Smooth muscle cell (in vitro differentiated cells): ENCODE results near the gene NRN1L. TPM values are rescaled to one million over a fixed set of nuclear protein-coding genes. Genes with fewer than 3 reads are reported as not detected.
A peak's percentile ranks its signal among the peaks of the same experiment; 100 is the strongest.

Experiments used
- DNase-seq: peaks from one replicate; lab custom pipeline; 2025; ENCODE audit not compliant: unreplicated experiment; lab: John Stamatoyannopoulos, UW
- H2AFZ ChIP-seq: fragments of 200-600 bp; sonication (generic); 2 replicates; pipeline ENCODE4 v1.6.0; 2016; ENCODE audit warnings: antibody characterized with exemption, low read depth, mild to moderate bottlenecking
- H3F3A ChIP-seq: fragments of 200-600 bp; sonication (generic); 2 replicates; pipeline ENCODE4 v1.6.0; 2017; ENCODE audit warnings: antibody characterized with exemption, low read depth
- H3K27ac ChIP-seq: fragments of 200-600 bp; sonication (generic); 2 replicates; pipeline ENCODE4 v1.5.1; 2016; ENCODE audit warnings: low read depth, mild to moderate bottlenecking
- H3K27me3 ChIP-seq: fragments of 200-600 bp; sonication (generic); 2 replicates; pipeline ENCODE4 v1.6.1; 2016; ENCODE audit warnings: low read depth, mild to moderate bottlenecking
- H3K36me3 ChIP-seq: fragments of 200-600 bp; sonication (generic); 2 replicates; pipeline ENCODE4 v1.5.1; 2016; ENCODE audit warnings: low read depth
- H3K4me1 ChIP-seq: fragments of 200-600 bp; sonication (generic); 2 replicates; pipeline ENCODE4 v1.5.1; 2016; ENCODE audit warnings: low read depth
- H3K4me2 ChIP-seq: fragments of 200-600 bp; sonication (generic); 2 replicates; pipeline ENCODE4 v1.6.0; 2016; ENCODE audit warnings: mild to moderate bottlenecking
- H3K4me3 ChIP-seq: fragments of 200-600 bp; sonication (generic); 2 replicates; pipeline ENCODE4 v1.5.1; 2016; ENCODE audit warnings: mild to moderate bottlenecking
- H3K79me2 ChIP-seq: fragments of 200-600 bp; sonication (generic); 2 replicates; pipeline ENCODE4 v1.6.0; 2016; ENCODE audit warnings: low read depth, mild to moderate bottlenecking
- H3K9ac ChIP-seq: fragments of 200-600 bp; sonication (generic); 2 replicates; pipeline ENCODE4 v1.6.0; 2016; ENCODE audit warnings: low read depth
- H3K9me3 ChIP-seq: fragments of 200-600 bp; sonication (generic); replicated peaks from 2 replicates; pipeline ENCODE4 v1.5.1; 2016; ENCODE audit warnings: low read depth
- H4K20me1 ChIP-seq: fragments of 200-600 bp; sonication (generic); 2 replicates; pipeline ENCODE4 v1.6.0; 2016; ENCODE audit warnings: low read depth
- CTCF ChIP-seq: fragments of 200-600 bp; sonication (generic); IDR thresholded peaks from 2 replicates; pipeline ENCODE4 v1.5.1; 2017; ENCODE audit warnings: borderline replicate concordance, mild to moderate bottlenecking, antibody characterized with exemption; ENCODE audit not compliant: insufficient read depth, poor library complexity, severe bottlenecking
- WGBS: methylation state at CpG from one replicate; pipeline ENCODE4 v1.1.7; 2016; ENCODE audit warnings: low lambda C conversion rate; 5-methylcytosine and 5-hydroxymethylcytosine counted together
- polyA plus RNA-seq: library from polyadenylated mRNA; unstranded; fragments of >200 nt; fragmentation: Nextera tagmentation; extraction: Ambion mirVana; gene quantifications from 2 replicates; pipeline ENCODE4 v1.2.1, GENCODE V29; 2016
- total RNA-seq: library from RNA; depleted of rRNA; stranded (reverse); fragments of >200 nt; gene quantifications from 2 replicates; pipeline ENCODE4 v1.2.3, GENCODE V29; 2014

Gene NRN1L
- total and polyA plus RNA-seq, 2 experiments from 2014 or later = 0.57 TPM; not detected in 1

- Histone ChIP-seq H3K79me2 (peaks cover 38% of the 10 kb centered on the region), H3K9me3 (no peaks in the 10 kb centered on the region), H3K4me2 (peak within 1 kb of the TSS; percentile 100), H3K4me3 (peak within 1 kb of the TSS; percentile 87), H3K27ac (peak within 1 kb of the TSS; percentile 63), H3K27me3 (no peaks in the 10 kb centered on the region), H4K20me1 (peaks cover 36% of the 10 kb centered on the region), H2AFZ (peak within 1 kb of the TSS; percentile 39), H3K4me1 (peaks cover 13% of the 10 kb centered on the region), H3F3A (peaks cover 14% of the 10 kb centered on the region), H3K36me3 (no peaks in the 10 kb centered on the region), H3K9ac (peak within 1 kb of the TSS; percentile 93)
- WGBS = 8% methylated on average over 32 of the region's 72 CpGs
- DNase-seq = peak; percentile 57
- no peak for TF ChIP-seq CTCF
Measured at GRCh38 chr16:67872631-67873434, 11.9 kb upstream of the NRN1L start, which contains the start of gene EDC4. TSS of gene EDC4 (plus strand) at chr16:67873052. CDS start at chr16:67873262, 210 bp downstream.

GRCh38 chr16:67873435-67874370 is 11.0 kb upstream of the NRN1L start:
- DNase-seq = no peak
- H3K79me2 ChIP-seq = peaks cover 38% of the 10 kb centered on the region
- H4K20me1 ChIP-seq = peaks cover 32% of the 10 kb centered on the region
- peak overlapping the region; percentile 93 for H3K9ac ChIP-seq
- no peaks in the 10 kb centered on the region for H3K9me3 ChIP-seq
- peak overlapping the region; percentile 63 for H3K27ac ChIP-seq
- H3K36me3 ChIP-seq = no peaks in the 10 kb centered on the region
- WGBS = 25% methylated on average over 23 of the region's 23 CpGs
- H3K4me2 ChIP-seq = peak overlapping the region; percentile 100
- H3F3A ChIP-seq = peaks cover 13% of the 10 kb centered on the region
- no peaks in the 10 kb centered on the region for H3K27me3 ChIP-seq
- H3K4me3 ChIP-seq = peak overlapping the region; percentile 87
- peak overlapping the region; percentile 39 for H2AFZ ChIP-seq
- H3K4me1 ChIP-seq = peaks cover 13% of the 10 kb centered on the region
- no peak for TF ChIP-seq CTCF

- Histone ChIP-seq H3K9me3 (no peaks in the 10 kb centered on the region), H3K27ac (no peak overlapping the region), H3K4me3 (peak overlapping the region; percentile 87), H3K27me3 (no peaks in the 10 kb centered on the region), H3K4me2 (peak overlapping the region; percentile 100), H3K9ac (peak overlapping the region; percentile 93), H2AFZ (no peak overlapping the region), H4K20me1 (peaks cover 32% of the 10 kb centered on the region), H3F3A (peaks cover 13% of the 10 kb centered on the region), H3K79me2 (peaks cover 38% of the 10 kb centered on the region), H3K36me3 (no peaks in the 10 kb centered on the region), H3K4me1 (peaks cover 13% of the 10 kb centered on the region)
- DNase-seq = no peak
- WGBS = 95% methylated on average over 3 of the region's 3 CpGs
- no peak for TF ChIP-seq CTCF
Measured at GRCh38 chr16:67874372-67874771, 10.3 kb upstream of the NRN1L start.
